ENCODE measurements around the gene PSMC5.
"Not testable (repeated sequence)": the region's sequence is repeated elsewhere in the genome, so short reads cannot be mapped to it uniquely, and the experiment has no call there.

- TF ChIP-seq POLR2A, POLR2AphosphoS5, TAF1 (IDR thresholded peaks at IDR 0.05; ENCODE audit: low read depth, low read length): not testable (repeated sequence)
These were observed 46.3 kb downstream of the PSMC5 start, which contains the start of gene CSH2 for GRCh38 chr17:63873577-63873976.

Measured in GM12891 (cell line).